MM.1S (cell line): ENCODE data around the gene TMEM200A.

Source experiments
- DNase-seq: peaks from one replicate; pipeline ENCODE4 v3.0.0-alpha.2; 2015
- H2AFZ ChIP-seq: fragments of 300-600 bp; sonication (generic); 2 replicates; pipeline ENCODE4 v1.6.0; 2016; ENCODE audit warnings: antibody characterized with exemption, low read length
- H3F3A ChIP-seq: fragments of 300-600 bp; sonication (generic); 2 replicates; pipeline ENCODE4 v1.6.1; 2016; ENCODE audit warnings: mild to moderate bottlenecking, antibody characterized with exemption, low read length, moderate library complexity, mixed read lengths; ENCODE audit not compliant: insufficient read depth
- H3K27ac ChIP-seq: fragments of 300-600 bp; sonication (generic); 2 replicates; pipeline ENCODE4 v1.5.1; 2016; ENCODE audit warnings: mild to moderate bottlenecking, low read length
- H3K27me3 ChIP-seq: fragments of 300-600 bp; sonication (generic); replicated peaks from 2 replicates; pipeline ENCODE4 v1.6.0; 2016; ENCODE audit warnings: low read length; ENCODE audit not compliant: insufficient read depth
- H3K36me3 ChIP-seq: fragments of 300-600 bp; sonication (generic); replicated peaks from 2 replicates; pipeline ENCODE4 v1.6.1; 2016; ENCODE audit warnings: mild to moderate bottlenecking, low read length, mixed read lengths; ENCODE audit not compliant: insufficient read depth
- H3K4me1 ChIP-seq: fragments of 300-600 bp; sonication (generic); 2 replicates; pipeline ENCODE4 v1.6.1; 2016; ENCODE audit warnings: low read length, mixed read lengths
- H3K4me2 ChIP-seq: fragments of 300-600 bp; sonication (generic); 2 replicates; pipeline ENCODE4 v1.6.0; 2016; ENCODE audit warnings: low read depth, low read length
- H3K4me3 ChIP-seq: fragments of 300-600 bp; sonication (generic); 2 replicates; pipeline ENCODE4 v1.5.1; 2016; ENCODE audit warnings: low read length, mixed read lengths
- H3K79me2 ChIP-seq: fragments of 300-600 bp; sonication (generic); 2 replicates; pipeline ENCODE4 v1.6.1; 2016; ENCODE audit warnings: mixed run types, low read length, mixed read lengths
- H3K9ac ChIP-seq: fragments of 300-600 bp; sonication (generic); 2 replicates; pipeline ENCODE4 v1.6.1; 2016; ENCODE audit warnings: low read length, mixed read lengths
- H3K9me2 ChIP-seq: fragments of 300-600 bp; sonication (generic); replicated peaks from 2 replicates; pipeline ENCODE4 v1.6.1; 2016; ENCODE audit warnings: mild to moderate bottlenecking, low read length, mixed read lengths; ENCODE audit not compliant: insufficient read depth
- H3K9me3 ChIP-seq: fragments of 300-600 bp; sonication (generic); replicated peaks from 2 replicates; pipeline ENCODE4 v1.6.1; 2016; ENCODE audit warnings: mild to moderate bottlenecking, low read length, mixed read lengths; ENCODE audit not compliant: insufficient read depth
- H4K20me1 ChIP-seq: fragments of 300-600 bp; sonication (generic); 2 replicates; pipeline ENCODE4 v1.6.1; 2016; ENCODE audit warnings: mild to moderate bottlenecking, low read length, moderate library complexity, mixed read lengths; ENCODE audit not compliant: insufficient read depth
- CTCF ChIP-seq: fragments of 300-600 bp; sonication (generic); IDR thresholded peaks from 2 replicates; pipeline ENCODE4 v1.5.1; 2016; ENCODE audit warnings: antibody characterized with exemption, low read length, mixed read lengths
- EZH2 ChIP-seq: fragments of 300-600 bp; sonication (generic); optimal IDR thresholded peaks from 2 replicates; pipeline ENCODE3; 2017; ENCODE audit warnings: low read depth, mild to moderate bottlenecking, antibody characterized with exemption, low read length, mixed read lengths
- EZH2phosphoT487 ChIP-seq: fragments of 300-600 bp; sonication (generic); IDR thresholded peaks from 2 replicates; pipeline ENCODE4 v1.6.1; 2018; ENCODE audit warnings: antibody characterized with exemption, low read length

TMEM200A gene

DNA sequence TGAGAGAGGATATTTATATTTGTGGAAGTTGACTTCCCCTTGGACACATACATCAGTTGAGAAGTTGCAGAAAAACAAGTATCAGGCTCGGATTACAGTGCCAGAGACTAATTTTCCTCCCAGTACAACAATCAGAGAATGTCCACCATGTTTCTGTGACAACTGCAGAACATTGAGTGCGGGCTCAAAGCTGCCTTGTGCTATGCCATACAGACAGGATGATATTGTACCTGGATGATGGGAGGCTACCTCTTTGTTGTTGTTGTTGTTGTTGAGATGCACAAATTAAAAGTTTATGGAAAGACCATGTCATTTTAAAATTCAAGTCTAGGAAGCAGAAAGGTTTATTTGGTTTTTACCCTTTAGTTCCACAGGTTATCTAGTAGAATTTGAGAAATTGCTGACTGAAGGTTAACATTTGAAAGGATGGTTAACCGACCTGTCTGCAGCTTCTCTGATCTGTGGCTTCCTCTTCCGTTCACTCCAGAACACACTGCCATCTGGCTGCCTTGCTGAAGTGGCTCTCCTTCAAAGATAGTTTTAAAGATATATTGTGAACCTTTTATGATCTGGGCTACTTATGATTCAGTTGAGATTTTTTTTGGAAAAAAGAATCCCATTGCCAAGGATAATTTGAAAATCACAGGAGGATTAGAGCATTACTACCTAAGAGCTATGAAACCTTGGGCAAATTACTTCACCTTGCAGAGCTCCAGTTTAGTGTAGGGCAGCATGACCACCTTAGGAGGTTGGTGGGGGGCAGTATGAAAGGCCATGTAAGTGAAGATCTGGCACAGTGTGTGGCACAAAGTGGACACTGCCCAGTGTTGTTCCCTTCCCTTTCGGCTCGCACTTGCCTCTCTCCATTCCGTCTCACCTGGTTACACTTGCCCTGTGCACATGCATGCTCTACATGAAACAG lies 15.9 kb downstream of the TMEM200A start:
- no peaks in the 10 kb centered on the region for H3F3A ChIP-seq
- TF ChIP-seq CTCF (peak; percentile 46), EZH2phosphoT487 (no peak), EZH2 (no peak)
- H3K79me2 ChIP-seq: no peaks in the 10 kb centered on the region
- DNase-seq: peak; percentile 73
- H3K27me3 ChIP-seq: no peaks in the 10 kb centered on the region
- H3K9me2 ChIP-seq: no peaks in the 10 kb centered on the region
- H3K4me3 ChIP-seq: no peak overlapping the region
- H3K36me3 ChIP-seq: no peaks in the 10 kb centered on the region
- peak overlapping the region; percentile 15 for H3K4me2 ChIP-seq
- H3K4me1 ChIP-seq: peaks cover 15% of the 10 kb centered on the region
- H3K27ac ChIP-seq: no peak overlapping the region
- no peaks in the 10 kb centered on the region for H3K9me3 ChIP-seq
- no peak overlapping the region for H3K9ac ChIP-seq
- H2AFZ ChIP-seq: no peak overlapping the region
- H4K20me1 ChIP-seq: no peaks in the 10 kb centered on the region

GRCh38 chr6:130382872-130383490 lies 17.2 kb downstream of the TMEM200A start:
- Histone ChIP-seq H2AFZ (no peak overlapping the region), H3K79me2 (no peaks in the 10 kb centered on the region), H4K20me1 (no peaks in the 10 kb centered on the region), H3K36me3 (no peaks in the 10 kb centered on the region), H3K9me2 (no peaks in the 10 kb centered on the region), H3K4me2 (no peak overlapping the region), H3K9ac (no peak overlapping the region), H3K27ac (no peak overlapping the region), H3K4me1 (peaks cover 15% of the 10 kb centered on the region), H3K27me3 (no peaks in the 10 kb centered on the region), H3F3A (no peaks in the 10 kb centered on the region), H3K9me3 (no peaks in the 10 kb centered on the region), H3K4me3 (no peak overlapping the region)
- no peak for TF ChIP-seq EZH2
- TF ChIP-seq EZH2phosphoT487: no peak
- TF ChIP-seq CTCF: no peak
- DNase-seq: no peak

- Histone ChIP-seq H3K9me2 (no peaks in the 10 kb centered on the region), H4K20me1 (no peaks in the 10 kb centered on the region), H2AFZ (no peak overlapping the region), H3K27ac (no peak overlapping the region), H3K79me2 (no peaks in the 10 kb centered on the region), H3K27me3 (no peaks in the 10 kb centered on the region), H3K9me3 (no peaks in the 10 kb centered on the region), H3K36me3 (no peaks in the 10 kb centered on the region), H3K4me1 (peaks cover 15% of the 10 kb centered on the region), H3K4me3 (no peak overlapping the region), H3K4me2 (no peak overlapping the region), H3F3A (no peaks in the 10 kb centered on the region), H3K9ac (no peak overlapping the region)
- TF ChIP-seq CTCF (no peak), EZH2 (no peak), EZH2phosphoT487 (no peak)
- no peak for DNase-seq
Measured at GRCh38 chr6:130385064-130385695, 19.4 kb downstream of the TMEM200A start.
